GM12892 (cell line): Measurements from ENCODE around the gene RASL10A.

Experiments
- POLR2A ChIP-seq: IDR thresholded peaks from 2 replicates; pipeline ENCODE4 v1.6.1; 2011; ENCODE audit warnings: low read depth, low read length, control low read depth
- POLR2AphosphoS5 ChIP-seq: IDR thresholded peaks from 2 replicates; pipeline ENCODE4 v1.6.1; 2011; ENCODE audit warnings: low read depth, low read length, control low read depth

GRCh38 chr22:29340566-29340965 lies 25.1 kb upstream of the RASL10A start:
- no peak for TF ChIP-seq POLR2A
- TF ChIP-seq POLR2AphosphoS5: no peak
